GM18867 (cell line): Measurements from ENCODE around the gene TAOK1.

Source experiments
- ATAC-seq: cut with Tn5 transposase; IDR thresholded peaks from one replicate; pipeline ENCODE4 v1.9.1; 2021; ENCODE audit warnings: mild to moderate bottlenecking, moderate library complexity; ENCODE audit not compliant: unreplicated experiment

TAOK1 gene

GRCh38 chr17:29592850-29593551 lies 202.8 kb downstream of the TAOK1 start, which contains the start of gene ANKRD13B:
ANKRD13B (plus strand) TSS chr17:29593132; CDS start chr17:29593622, 490 bp downstream.
- no peak for ATAC-seq

- ATAC-seq: no peak
Observed at GRCh38 chr17:29593591-29594518, 203.7 kb downstream of the TAOK1 start.

GRCh38 chr17:29594519-29595090 lies 204.4 kb downstream of the TAOK1 start:
- ATAC-seq: no peak

GRCh38 chr17:29595107-29595942 lies 205.2 kb downstream of the TAOK1 start:
- ATAC-seq: no peak

- ATAC-seq: no peak
Observed at GRCh38 chr17:29595943-29596774, 206.0 kb downstream of the TAOK1 start.

GRCh38 chr17:29596811-29597210 lies 206.6 kb downstream of the TAOK1 start:
- ATAC-seq: no peak

- ATAC-seq: no peak
Observed at GRCh38 chr17:29597361-29598172, 207.4 kb downstream of the TAOK1 start.
